OCI-LY7 (cell line): ENCODE data around the gene KCNJ16. TPM values are rescaled to one million over a fixed set of nuclear protein-coding genes. Genes with fewer than 3 reads are reported as not detected.
A peak's percentile ranks its signal among the peaks of the same experiment; 100 is the strongest.

Source experiments
- BruUV-seq: library from RNA; stranded (reverse); fragments of 400-500 nt; replicated peaks from 2 replicates; lab custom pipeline; 2021; lab: Mats Ljungman, UMichigan
- CTCF ChIA-PET: fragments of 300-600 bp; sonication (Branson Sonifier 250); formaldehyde crosslinking; loops from one replicate; lab custom pipeline; 2022; ENCODE audit warnings: antibody characterized with exemption; ENCODE audit not compliant: unreplicated experiment; lab: Charles Lee
- POLR2A ChIA-PET: fragments of 300-600 bp; sonication (Branson Sonifier 250); formaldehyde crosslinking; loops from one replicate; lab custom pipeline; 2022; ENCODE audit warnings: antibody characterized with exemption; lab: Charles Lee
- DNase-seq: peaks from one replicate; pipeline ENCODE4 v3.0.0-alpha.2; 2015; ENCODE audit warnings: low spot score
- H2AFZ ChIP-seq: fragments of 200-600 bp; sonication (generic), shearing (Covaris generic); 2 replicates; pipeline ENCODE4 v1.6.1; 2014; ENCODE audit warnings: mild to moderate bottlenecking, antibody characterized with exemption, low read length, moderate library complexity
- H3K27ac ChIP-seq: fragments of 200-600 bp; sonication (generic); 2 replicates; pipeline ENCODE4 v1.5.1; 2014; ENCODE audit warnings: mixed run types, low read depth, mild to moderate bottlenecking, moderate library complexity, low read length, inconsistent platforms; ENCODE audit not compliant: poor library complexity, severe bottlenecking
- H3K36me3 ChIP-seq: fragments of 200-600 bp; sonication (generic); 2 replicates; pipeline ENCODE4 v1.6.1; 2014; ENCODE audit warnings: mild to moderate bottlenecking, antibody characterized with exemption, low read length, moderate library complexity, mixed read lengths; ENCODE audit not compliant: insufficient read depth
- H3K4me1 ChIP-seq: fragments of 200-600 bp; sonication (generic); 2 replicates; pipeline ENCODE4 v1.5.1; 2014; ENCODE audit warnings: mild to moderate bottlenecking, low read length; ENCODE audit not compliant: insufficient read depth, poor library complexity, severe bottlenecking
- H3K4me2 ChIP-seq: fragments of 200-600 bp; sonication (generic); 2 replicates; pipeline ENCODE4 v1.6.1; 2014; ENCODE audit warnings: mild to moderate bottlenecking, low read length
- H3K4me3 ChIP-seq: fragments of 200-600 bp; sonication (generic); 2 replicates; pipeline ENCODE4 v1.5.1; 2014; ENCODE audit warnings: mild to moderate bottlenecking, low read depth, low read length; ENCODE audit not compliant: poor library complexity, severe bottlenecking
- H3K79me2 ChIP-seq: fragments of 200-600 bp; sonication (generic); 2 replicates; pipeline ENCODE4 v1.6.1; 2016; ENCODE audit warnings: low read depth, mild to moderate bottlenecking, low read length, moderate library complexity, mixed read lengths; ENCODE audit not compliant: insufficient read depth
- H3K9me2 ChIP-seq: fragments of 200-600 bp; sonication (generic); 2 replicates; pipeline ENCODE4 v1.6.1; 2016; ENCODE audit warnings: mild to moderate bottlenecking, low read length, mixed read lengths; ENCODE audit not compliant: insufficient read depth
- H3K9me3 ChIP-seq: fragments of 200-600 bp; sonication (generic); 2 replicates; pipeline ENCODE4 v1.6.1; 2014; ENCODE audit warnings: mild to moderate bottlenecking, mixed run types, low read length, mixed read lengths
- H4K20me1 ChIP-seq: fragments of 200-600 bp; sonication (generic); 2 replicates; pipeline ENCODE4 v1.6.1; 2014; ENCODE audit warnings: mild to moderate bottlenecking, antibody characterized with exemption, low read length, moderate library complexity, mixed read lengths; ENCODE audit not compliant: insufficient read depth
- EZH2phosphoT487 ChIP-seq: fragments of 200-600 bp; sonication (generic); IDR thresholded peaks from 2 replicates; pipeline ENCODE4 v1.6.1; 2018; ENCODE audit warnings: low read depth, borderline replicate concordance, mild to moderate bottlenecking, mixed run types, antibody characterized with exemption, low read length, moderate library complexity, mixed read lengths
- intact Hi-C: fragments of 100-400 bp; cut with micrococcal nuclease; formaldehyde crosslinking; loops from one replicate; pipeline ENCODE4 v1.10.0; 2022; ENCODE audit not compliant: unreplicated experiment
- total RNA-seq, 2 experiments: library from RNA; depleted of rRNA in 1 of 2; stranded (reverse); fragments of >200 nt in 1 of 2; shearing (Covaris generic) in 1 of 2; gene quantifications; 2 replicates each; pipeline ENCODE4 v1.2.3, GENCODE V29; 2014 to 2022
- TF ChIP-seq, protein P1 (sequence below): fragments of 200-600 bp; sonication (generic); conservative IDR thresholded peaks from 2 replicates; pipeline ENCODE4 v1.5.1; 2014; ENCODE audit warnings: mild to moderate bottlenecking, antibody characterized with exemption, low read length, moderate library complexity, mixed read lengths

The KCNJ16 gene
- total RNA-seq, 2 experiments from 2014 or later = not detected

- H3K27ac ChIP-seq = no peak overlapping the region
- DNase-seq = no peak
- H3K4me3 ChIP-seq = peak overlapping the region; percentile 61
- TSS peak; percentile 71 for BruUV-seq
- CTCF ChIA-PET = interaction anchor here (1.1 kb wide), 1 partner anchor 410 kb away, joined by 3 read pairs; no protein-coding TSS in a partner anchor
- no peaks in the 10 kb centered on the region for H3K9me2 ChIP-seq
- no peaks in the 10 kb centered on the region for H3K9me3 ChIP-seq
- H3K4me2 ChIP-seq = peak overlapping the region; percentile 69
- intact Hi-C loops = loop anchor here (10.0 kb wide), 2 partner anchors 755 to 845 kb away; partner anchors contain the start of genes ABCA5 and MAP2K6
- H2AFZ ChIP-seq = peak overlapping the region; percentile 61
- TF ChIP-seq EZH2phosphoT487 = no peak
- TF ChIP-seq, protein P1, sequence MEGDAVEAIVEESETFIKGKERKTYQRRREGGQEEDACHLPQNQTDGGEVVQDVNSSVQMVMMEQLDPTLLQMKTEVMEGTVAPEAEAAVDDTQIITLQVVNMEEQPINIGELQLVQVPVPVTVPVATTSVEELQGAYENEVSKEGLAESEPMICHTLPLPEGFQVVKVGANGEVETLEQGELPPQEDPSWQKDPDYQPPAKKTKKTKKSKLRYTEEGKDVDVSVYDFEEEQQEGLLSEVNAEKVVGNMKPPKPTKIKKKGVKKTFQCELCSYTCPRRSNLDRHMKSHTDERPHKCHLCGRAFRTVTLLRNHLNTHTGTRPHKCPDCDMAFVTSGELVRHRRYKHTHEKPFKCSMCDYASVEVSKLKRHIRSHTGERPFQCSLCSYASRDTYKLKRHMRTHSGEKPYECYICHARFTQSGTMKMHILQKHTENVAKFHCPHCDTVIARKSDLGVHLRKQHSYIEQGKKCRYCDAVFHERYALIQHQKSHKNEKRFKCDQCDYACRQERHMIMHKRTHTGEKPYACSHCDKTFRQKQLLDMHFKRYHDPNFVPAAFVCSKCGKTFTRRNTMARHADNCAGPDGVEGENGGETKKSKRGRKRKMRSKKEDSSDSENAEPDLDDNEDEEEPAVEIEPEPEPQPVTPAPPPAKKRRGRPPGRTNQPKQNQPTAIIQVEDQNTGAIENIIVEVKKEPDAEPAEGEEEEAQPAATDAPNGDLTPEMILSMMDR = no peak
- H3K36me3 ChIP-seq = no peaks in the 10 kb centered on the region
- peaks cover 14% of the 10 kb centered on the region for H3K4me1 ChIP-seq
- POLR2A ChIA-PET = interaction anchor here (0.6 to 1.2 kb wide), 4 partner anchors 39 to 1026 kb away, joined by 3 to 8 read pairs (median 4); no protein-coding TSS in a partner anchor
- H4K20me1 ChIP-seq = no peaks in the 10 kb centered on the region
- H3K79me2 ChIP-seq = no peaks in the 10 kb centered on the region
These were observed 94.9 kb downstream of the KCNJ16 start for GRCh38 chr17:70169709-70170597.

DNA sequence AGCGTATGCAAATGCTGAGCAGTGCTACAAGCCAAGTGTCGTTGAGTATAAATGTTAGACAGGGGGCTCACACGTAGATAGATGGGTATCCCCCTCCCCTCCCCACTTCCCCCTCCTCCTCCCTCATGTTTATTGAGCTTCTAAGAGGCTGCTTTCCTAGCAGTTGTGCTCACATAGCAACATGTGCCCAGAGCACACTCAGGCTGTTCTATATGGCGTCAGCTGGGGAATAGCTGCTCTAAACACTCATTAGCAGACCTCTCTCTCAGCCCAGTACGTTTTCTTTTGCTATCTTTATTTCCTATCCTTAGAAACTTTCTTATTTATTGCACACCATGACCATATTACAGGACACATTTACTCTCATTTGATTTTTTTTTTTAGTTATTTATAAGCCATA lies 96.1 kb downstream of the KCNJ16 start:
- Histone ChIP-seq H2AFZ (no peak overlapping the region), H3K4me1 (peaks cover 14% of the 10 kb centered on the region), H3K9me2 (no peaks in the 10 kb centered on the region), H4K20me1 (no peaks in the 10 kb centered on the region), H3K79me2 (no peaks in the 10 kb centered on the region), H3K9me3 (no peaks in the 10 kb centered on the region), H3K4me3 (no peak overlapping the region), H3K4me2 (no peak overlapping the region), H3K36me3 (no peaks in the 10 kb centered on the region), H3K27ac (no peak overlapping the region)
- no peak for DNase-seq
- no TSS peak for BruUV-seq
- POLR2A ChIA-PET = interaction anchor here (0.6 to 1.3 kb wide), 9 partner anchors 19 to 659 kb away, joined by 3 to 6 read pairs (median 3); no protein-coding TSS in a partner anchor
- CTCF ChIA-PET = no interaction called here
- intact Hi-C loops = no loop called here
- TF ChIP-seq EZH2phosphoT487 = no peak
- TF ChIP-seq, protein P1 = no peak
